ENCODE measurements around the gene CDH4.

The CDH4 gene

DNA sequence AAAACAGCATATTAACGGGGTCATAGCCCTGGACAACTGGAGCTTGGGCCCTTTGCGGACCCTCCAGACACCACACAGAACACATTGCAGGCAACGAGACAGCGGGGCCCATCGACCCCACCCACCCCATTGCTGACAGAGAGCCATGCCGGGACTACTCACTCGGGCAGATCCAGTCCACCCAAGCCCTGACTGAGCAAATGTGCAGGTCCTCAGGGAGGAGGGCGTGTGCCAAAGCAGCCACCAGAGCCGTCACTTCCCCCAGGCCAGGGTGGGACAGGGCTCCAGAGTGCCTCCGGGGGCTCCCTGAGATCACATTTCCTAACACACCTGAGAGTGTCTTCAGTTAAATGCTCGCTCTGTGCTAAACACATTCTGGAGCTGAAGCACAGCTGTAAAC, 114.9 kb downstream of the CDH4 start:
- Mint-ChIP-seq H3K36me3 (no peaks in the 10 kb centered on the region), H3K27me3 (no peaks in the 10 kb centered on the region), H3K4me1 (no peaks in the 10 kb centered on the region), H3K4me3 (no peak overlapping the region), H3K27ac (no peak overlapping the region), H3K9me3 (peaks cover 0 to 1% of the 10 kb centered on the region in 2 donors)
- DNase-seq (no peak), ATAC-seq (replicated peaks) (no peak)

DNA sequence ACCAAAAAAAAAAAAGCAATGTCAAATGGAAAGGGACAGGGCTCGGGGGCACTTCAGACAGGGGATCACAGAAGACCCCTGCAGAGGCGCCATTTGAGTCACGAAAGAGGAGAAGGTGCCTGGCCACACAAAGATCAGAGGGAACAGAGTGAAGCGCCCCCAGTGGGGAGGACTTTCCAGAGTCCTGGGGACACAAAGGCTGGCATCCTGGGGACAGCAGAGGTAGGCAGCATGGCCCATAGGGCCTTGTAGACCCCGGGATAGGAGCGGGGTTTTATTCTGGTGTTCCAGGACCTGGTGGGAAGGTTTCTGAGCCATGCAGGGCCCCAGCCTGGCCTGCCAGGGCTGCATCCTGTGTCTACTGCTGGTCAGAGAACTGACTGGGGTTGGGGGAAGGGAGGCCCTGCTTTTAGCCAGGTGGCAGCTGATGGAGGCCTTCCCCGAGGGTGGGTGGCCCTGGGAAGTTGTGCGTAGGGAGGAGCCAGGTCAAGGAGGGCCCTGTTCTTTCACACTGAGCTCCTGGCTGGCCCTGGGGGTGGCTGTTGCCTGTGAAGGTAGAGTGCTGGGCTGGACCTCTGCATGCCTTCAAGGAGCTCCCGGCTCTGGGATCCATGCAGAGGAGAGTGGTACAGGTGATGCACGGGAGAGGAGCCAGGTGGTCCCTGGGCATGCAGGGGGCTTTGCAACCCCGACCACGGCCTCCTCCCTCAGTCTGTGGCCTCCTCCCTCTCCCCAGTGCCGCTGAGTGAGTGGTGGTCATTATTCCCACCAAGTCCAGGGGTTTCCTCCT, 117.9 kb downstream of the CDH4 start:
- no peaks in the 10 kb centered on the region for H3K27me3 Mint-ChIP-seq
- H3K4me3 Mint-ChIP-seq = no peak overlapping the region
- no peak overlapping the region for H3K27ac Mint-ChIP-seq
- H3K4me1 Mint-ChIP-seq = no peaks in the 10 kb centered on the region
- no peaks in the 10 kb centered on the region for H3K36me3 Mint-ChIP-seq
- ATAC-seq (replicated peaks) = no peak
- peaks cover 3 to 4% of the 10 kb centered on the region in 2 donors for H3K9me3 Mint-ChIP-seq
- DNase-seq = no peak

DNA sequence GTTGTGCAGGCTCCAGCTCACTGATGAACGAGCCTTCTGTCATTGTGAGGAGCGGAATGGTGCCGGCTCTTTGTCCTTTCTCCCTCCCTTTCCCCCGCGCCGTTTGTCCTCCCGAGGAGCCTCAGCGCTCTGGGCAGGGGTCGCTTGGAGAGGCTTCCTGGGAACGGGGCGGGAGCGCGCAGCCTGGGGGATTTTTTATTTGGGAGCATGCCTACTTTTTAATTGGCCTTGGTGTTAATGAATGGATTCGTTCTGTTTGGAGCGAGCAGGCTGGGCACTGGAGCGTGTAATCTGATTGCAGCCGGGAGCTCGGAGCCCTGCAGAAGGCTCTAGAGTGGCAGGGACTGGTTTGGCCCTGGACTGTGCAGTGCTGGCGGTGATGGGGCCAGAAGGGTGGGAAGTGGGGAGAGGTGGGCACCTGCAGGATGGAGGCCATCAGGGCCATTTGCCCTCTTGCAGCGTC, 118.8 kb downstream of the CDH4 start:
- Mint-ChIP-seq H3K9me3 (peaks cover 3 to 4% of the 10 kb centered on the region in 2 donors), H3K36me3 (no peaks in the 10 kb centered on the region), H3K27ac (no peak overlapping the region)

DNA sequence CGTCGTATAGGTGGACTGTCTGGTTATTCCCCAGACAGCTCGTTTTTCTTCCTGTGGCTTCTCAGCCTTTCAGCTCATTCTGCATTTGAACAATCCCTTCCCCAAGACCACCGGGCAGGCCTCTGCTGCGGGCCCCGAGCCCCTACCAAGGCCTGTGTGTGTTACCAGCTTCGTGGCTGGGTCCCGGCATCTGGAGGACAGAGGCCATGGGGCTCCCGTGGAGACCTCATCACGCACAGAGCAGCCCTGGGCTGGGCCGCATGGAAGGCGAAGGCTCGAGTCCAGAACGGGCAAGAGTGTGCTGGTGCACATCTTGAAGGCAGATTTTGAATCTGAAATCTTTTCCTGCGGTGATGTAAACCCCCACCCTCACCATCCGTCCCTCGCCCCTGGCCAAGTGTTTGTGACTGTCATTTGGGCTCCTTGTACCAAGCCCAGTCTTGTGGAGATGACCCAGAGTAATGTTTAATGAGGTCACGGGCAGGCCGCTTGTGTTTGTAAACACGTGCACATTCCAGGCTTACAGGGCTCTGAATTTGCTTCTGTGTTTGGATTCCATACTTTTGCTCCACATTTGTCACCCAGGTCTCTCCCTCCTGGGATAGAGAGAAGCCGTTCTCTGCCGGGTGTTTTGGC, 119.6 kb downstream of the CDH4 start:
- H3K36me3 Mint-ChIP-seq = no peaks in the 10 kb centered on the region
- no peaks in the 10 kb centered on the region for H3K4me1 Mint-ChIP-seq
- H3K27ac Mint-ChIP-seq = no peak overlapping the region
- no peak for ATAC-seq (replicated peaks)
- peaks cover 1 to 4% of the 10 kb centered on the region in 2 donors for H3K9me3 Mint-ChIP-seq
- H3K27me3 Mint-ChIP-seq = no peaks in the 10 kb centered on the region
- no peak for DNase-seq
- no peak overlapping the region for H3K4me3 Mint-ChIP-seq

More for the DNA sequence above, 118.8 kb downstream of the CDH4 start:
- Mint-ChIP-seq H3K4me3 (no peak overlapping the region), H3K27me3 (no peaks in the 10 kb centered on the region), H3K4me1 (no peaks in the 10 kb centered on the region)
- DNase-seq (no peak), ATAC-seq (replicated peaks) (no peak)

DNA sequence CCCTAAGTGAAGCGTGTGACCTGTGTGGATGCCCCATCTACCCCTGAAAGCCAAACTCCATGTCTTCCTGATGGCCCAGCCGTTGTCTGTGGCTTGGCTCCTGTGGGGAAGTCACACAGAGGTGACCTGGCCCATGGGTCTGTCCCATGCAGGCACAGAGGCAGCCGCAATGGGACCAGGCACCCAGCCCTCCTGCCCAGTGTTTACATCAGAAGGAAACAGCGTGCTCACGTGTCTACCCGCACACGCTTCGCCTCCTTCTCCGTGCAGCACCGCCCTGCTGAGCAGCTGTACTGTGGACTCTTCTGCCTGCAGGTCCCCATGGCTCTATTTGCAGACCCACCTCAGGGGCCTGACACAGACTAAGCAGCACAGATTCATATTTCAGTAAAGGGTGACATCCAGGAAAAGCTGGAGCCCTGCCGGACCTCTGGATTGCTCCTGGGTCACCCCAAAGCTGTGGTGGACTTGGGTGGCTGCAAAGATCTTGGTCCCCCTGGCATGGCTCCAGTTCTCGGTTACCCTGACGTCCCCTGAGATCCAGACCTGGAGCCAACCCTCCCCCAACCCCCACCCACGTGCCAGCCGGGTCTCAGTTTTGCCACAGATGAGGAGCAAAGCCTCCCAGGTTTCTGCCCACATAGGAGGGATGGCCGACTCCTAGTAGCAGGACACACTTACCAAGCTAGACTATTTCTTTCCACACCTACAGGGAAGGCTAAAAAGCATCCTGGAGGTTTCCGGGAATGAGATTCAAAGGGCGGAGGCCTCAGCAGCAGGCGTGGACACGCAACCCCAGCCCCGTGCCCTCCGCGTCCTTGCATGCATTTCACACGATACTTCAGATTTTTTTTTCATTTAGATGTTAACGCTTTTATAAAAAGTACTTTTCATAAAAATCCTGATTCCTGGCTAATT, 120.3 kb downstream of the CDH4 start:
- no peaks in the 10 kb centered on the region for H3K27me3 Mint-ChIP-seq
- H3K27ac Mint-ChIP-seq = no peak overlapping the region
- H3K9me3 Mint-ChIP-seq = peaks cover 1 to 4% of the 10 kb centered on the region in 2 donors
- no peak overlapping the region for H3K4me3 Mint-ChIP-seq
- DNase-seq (no peak), ATAC-seq (replicated peaks) (no peak)
- no peaks in the 10 kb centered on the region for H3K4me1 Mint-ChIP-seq
- H3K36me3 Mint-ChIP-seq = no peaks in the 10 kb centered on the region

DNA sequence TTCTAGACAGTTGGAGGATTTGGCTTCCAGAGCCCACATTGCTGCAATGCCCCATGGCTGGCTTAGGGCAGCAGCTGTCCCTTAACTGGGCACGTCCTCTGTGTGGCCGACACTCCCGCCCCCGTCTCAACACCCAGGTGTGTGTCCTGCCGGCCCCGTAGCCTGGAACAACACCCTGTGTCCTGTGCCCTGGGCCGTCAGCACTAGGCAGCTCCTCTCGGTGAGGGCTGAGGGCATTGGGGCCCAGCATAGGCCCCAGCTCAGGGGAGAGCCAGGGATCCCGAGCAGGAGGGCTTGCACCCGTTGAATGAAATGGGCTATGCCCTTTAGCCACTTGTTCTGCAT, 121.0 kb downstream of the CDH4 start:
- DNase-seq (no peak), ATAC-seq (replicated peaks) (no peak)
- H3K36me3 Mint-ChIP-seq = no peaks in the 10 kb centered on the region
- H3K27me3 Mint-ChIP-seq = no peaks in the 10 kb centered on the region
- no peaks in the 10 kb centered on the region for H3K4me1 Mint-ChIP-seq
- H3K9me3 Mint-ChIP-seq = peaks cover 1 to 4% of the 10 kb centered on the region in 2 donors
- no peak overlapping the region for H3K27ac Mint-ChIP-seq
- no peak overlapping the region for H3K4me3 Mint-ChIP-seq

DNA sequence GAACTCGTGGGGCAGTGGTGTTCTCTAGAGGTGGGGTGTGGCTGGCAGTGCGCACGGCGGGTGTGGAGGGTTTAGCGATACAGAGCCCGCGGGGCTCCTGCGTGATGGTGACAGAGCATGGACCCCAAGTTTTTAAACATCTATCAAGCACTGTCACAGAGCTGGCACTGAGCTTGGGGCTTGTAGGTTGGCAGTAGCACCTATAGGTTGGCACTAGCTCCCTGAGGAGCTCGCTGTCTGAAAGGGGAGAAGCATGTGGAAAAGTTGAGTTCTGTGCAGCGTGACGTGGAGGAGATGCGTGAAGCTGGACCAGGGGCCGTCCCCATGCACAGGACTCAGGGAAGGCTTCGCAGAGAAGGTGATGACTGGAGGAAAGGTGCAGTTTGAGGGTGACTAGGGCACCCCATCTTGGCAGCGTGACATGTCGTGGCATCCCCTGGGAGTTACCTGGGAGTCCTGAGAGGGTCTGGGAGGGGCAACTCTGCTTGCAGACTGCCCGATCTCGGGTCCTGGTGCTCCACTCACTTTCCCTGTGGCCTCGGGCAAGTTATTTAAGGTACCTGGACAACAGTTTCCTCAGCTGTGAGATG, 122.0 kb downstream of the CDH4 start:
- Mint-ChIP-seq H3K4me3 (no peak overlapping the region), H3K36me3 (no peaks in the 10 kb centered on the region), H3K9me3 (peaks cover 1 to 4% of the 10 kb centered on the region in 2 donors), H3K27ac (no peak overlapping the region), H3K4me1 (no peaks in the 10 kb centered on the region), H3K27me3 (no peaks in the 10 kb centered on the region)
- DNase-seq (no peak), ATAC-seq (replicated peaks) (no peak)

DNA sequence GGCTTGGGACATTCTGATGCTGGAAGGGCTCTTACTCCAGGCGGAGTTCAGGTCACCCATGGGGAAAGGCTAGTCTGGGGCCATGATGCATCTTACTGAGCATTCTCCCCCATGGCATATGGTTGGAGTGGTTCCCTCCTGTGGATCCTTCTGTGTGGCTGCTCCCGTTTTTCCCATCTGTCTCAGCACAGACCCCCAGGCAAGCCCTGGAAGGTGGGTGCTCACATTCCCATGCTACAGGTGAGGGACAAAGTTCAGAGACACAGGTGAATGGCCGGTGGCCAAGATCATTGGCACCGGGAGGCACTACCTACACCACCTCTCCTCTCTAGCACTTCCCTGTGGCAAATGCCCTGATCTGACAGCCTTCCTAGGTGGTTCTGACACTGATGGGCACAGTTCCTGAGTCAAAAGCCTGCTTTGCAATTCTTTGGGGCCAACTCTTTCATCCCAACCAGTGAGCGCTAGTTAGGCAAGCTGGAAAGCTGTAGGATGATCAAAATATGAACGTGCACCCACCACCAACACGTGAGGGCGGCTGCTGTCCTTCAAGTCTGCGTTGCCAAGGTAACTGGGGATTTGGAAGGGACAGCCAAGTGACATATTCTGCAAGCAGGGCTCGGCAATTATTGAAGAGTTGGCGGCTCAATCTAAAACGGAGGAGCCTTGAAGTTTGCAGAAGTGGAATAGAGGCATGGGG, 124.6 kb downstream of the CDH4 start:
- no peaks in the 10 kb centered on the region for H3K27me3 Mint-ChIP-seq
- H3K9me3 Mint-ChIP-seq = peaks cover 1 to 4% of the 10 kb centered on the region in 2 donors
- no peaks in the 10 kb centered on the region for H3K36me3 Mint-ChIP-seq
- no peaks in the 10 kb centered on the region for H3K4me1 Mint-ChIP-seq
- ATAC-seq (replicated peaks) = no peak
- H3K4me3 Mint-ChIP-seq = no peak overlapping the region
- no peak for DNase-seq
- H3K27ac Mint-ChIP-seq = no peak overlapping the region

DNA sequence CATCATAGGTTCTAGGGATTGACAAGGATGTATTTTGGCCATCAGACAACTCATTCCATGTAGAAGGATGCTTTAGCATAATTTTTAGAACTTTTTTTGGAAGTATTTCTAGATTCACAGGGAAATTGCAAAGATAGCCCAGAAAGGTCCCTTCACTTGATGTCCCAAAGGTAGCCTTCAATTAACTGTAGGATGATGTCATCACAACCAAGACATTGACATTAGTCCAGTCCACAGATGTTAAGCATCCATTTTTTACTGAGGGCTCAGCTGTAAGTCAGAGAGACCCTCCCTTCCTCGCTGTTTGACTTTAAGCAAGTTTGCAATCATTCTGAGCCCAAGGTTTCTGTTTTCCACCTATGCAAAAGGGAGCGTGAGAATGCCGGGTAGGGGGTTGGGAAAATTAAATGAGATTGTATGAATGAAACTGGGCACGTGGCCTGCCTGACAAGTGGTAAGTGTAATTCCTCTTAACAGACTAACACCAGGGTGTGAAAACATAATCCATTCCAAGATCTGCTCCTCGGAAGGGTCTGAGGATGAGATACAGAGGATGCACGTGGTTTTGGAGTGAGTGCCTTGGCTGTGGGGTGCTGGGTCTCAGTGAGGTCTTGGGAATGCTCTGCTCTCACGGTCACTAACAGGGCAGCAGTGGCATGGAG, 126.8 kb downstream of the CDH4 start:
- Mint-ChIP-seq H3K27me3 (no peaks in the 10 kb centered on the region), H3K4me1 (no peaks in the 10 kb centered on the region), H3K27ac (no peak overlapping the region), H3K36me3 (no peaks in the 10 kb centered on the region), H3K4me3 (no peak overlapping the region), H3K9me3 (peaks cover 3 to 6% of the 10 kb centered on the region in 2 donors)
- DNase-seq (no peak), ATAC-seq (replicated peaks) (no peak)

DNA sequence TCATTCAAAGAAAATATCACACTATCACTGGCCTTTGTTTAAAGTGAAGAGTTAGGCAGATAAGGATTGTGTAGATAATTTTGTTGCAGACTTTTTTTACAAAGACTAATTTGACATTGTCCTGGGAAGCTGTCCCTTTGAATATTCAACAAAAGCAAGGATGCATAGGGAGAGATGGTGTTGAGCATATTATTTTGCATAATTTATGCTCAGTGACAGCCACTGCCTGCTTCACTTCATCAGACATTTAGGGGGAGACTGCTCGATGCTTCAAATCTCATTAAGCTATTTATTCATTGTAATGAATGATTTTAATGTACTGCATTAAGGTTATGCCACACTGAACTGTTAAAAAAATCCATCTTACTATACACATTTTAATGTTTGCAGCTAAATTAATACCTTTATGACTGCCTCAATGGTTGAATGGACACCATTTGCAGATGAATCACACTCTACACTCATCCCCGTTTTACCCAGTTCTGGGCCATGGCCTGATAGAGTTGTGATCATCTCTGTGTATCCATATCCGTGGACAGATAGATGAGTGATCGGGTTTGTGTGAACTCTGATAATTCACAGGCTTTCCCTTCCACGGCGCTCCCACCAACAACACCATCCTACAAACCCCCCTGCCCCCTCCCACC, 128.0 kb downstream of the CDH4 start:
- H3K27me3 Mint-ChIP-seq = no peaks in the 10 kb centered on the region
- H3K9me3 Mint-ChIP-seq = peaks cover 3 to 4% of the 10 kb centered on the region in 2 donors
- H3K27ac Mint-ChIP-seq = no peak overlapping the region
- no peak for DNase-seq
- H3K4me3 Mint-ChIP-seq = no peak overlapping the region
- H3K4me1 Mint-ChIP-seq = no peaks in the 10 kb centered on the region
- no peak for ATAC-seq (replicated peaks)
- H3K36me3 Mint-ChIP-seq = no peaks in the 10 kb centered on the region

DNA sequence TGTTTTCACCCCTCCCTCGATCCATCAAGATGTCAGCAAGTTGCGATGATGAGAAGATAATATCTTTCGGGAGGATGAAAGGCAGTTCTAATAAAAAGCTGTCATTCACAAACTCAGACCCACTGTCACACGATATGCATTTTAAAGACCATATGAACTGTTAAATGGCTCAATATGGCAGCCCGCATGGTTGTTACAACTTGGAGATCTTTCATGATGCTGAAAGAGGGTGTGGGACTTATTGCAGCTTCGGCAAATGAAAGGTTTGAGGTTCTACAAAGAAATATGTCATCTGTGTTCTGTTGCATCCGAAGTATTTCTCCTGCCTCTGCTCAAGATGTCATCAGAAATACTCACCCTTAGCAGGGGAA, 128.5 kb downstream of the CDH4 start:
- peaks cover 6% of the 10 kb centered on the region in 2 donors for H3K9me3 Mint-ChIP-seq
- H3K27me3 Mint-ChIP-seq = peaks cover 0 to 3% of the 10 kb centered on the region in 2 donors
- no peak overlapping the region for H3K27ac Mint-ChIP-seq
- no peaks in the 10 kb centered on the region for H3K4me1 Mint-ChIP-seq
- ATAC-seq (replicated peaks) (no peak), DNase-seq (no peak)
- H3K36me3 Mint-ChIP-seq = no peaks in the 10 kb centered on the region
- no peak overlapping the region for H3K4me3 Mint-ChIP-seq

DNA sequence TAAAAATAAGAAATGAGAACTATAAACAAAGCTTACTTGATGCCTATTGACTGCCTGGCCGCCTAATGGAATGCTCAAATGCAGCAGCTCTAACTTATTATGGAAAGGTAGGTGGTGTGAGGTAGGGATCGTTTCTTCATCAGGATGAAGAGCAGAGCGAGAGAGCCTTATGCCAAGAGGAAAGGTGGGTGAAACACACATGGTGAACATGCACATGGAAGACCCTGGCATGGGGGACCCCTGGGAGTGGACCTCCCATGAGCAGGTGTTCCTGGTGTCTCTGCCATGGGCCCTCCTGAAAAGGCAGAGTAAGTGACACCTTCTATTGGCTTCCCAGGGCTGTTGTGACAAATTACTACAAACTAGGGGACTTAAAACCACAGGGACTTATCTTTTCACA, 130.1 kb downstream of the CDH4 start:
- H3K27ac Mint-ChIP-seq = no peak overlapping the region
- peaks cover 3 to 6% of the 10 kb centered on the region in 2 donors for H3K27me3 Mint-ChIP-seq
- no peak for ATAC-seq (replicated peaks)
- no peak overlapping the region for H3K4me3 Mint-ChIP-seq
- no peak for DNase-seq
- no peaks in the 10 kb centered on the region for H3K4me1 Mint-ChIP-seq
- H3K36me3 Mint-ChIP-seq = no peaks in the 10 kb centered on the region
- H3K9me3 Mint-ChIP-seq = peaks cover 7 to 9% of the 10 kb centered on the region in 2 donors

DNA sequence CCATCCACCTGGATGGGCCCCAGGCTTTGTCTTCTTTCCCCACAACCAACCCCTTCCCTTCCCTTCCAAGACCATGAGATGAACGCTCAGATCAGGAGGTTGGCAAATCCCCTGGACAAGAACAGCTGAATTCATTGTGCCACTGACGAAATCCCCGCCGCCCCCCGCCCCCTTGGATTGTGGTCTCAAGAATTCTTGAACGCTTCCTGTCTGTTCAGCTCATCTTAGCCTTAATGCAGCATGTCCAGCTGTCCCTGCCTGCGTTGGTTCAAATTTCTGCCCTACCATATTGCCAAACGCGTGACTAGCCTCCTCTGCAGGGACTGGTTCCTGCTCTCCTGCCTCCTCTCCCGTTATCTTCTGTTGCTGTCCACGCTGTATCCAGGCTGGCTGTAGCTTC, 133.2 kb downstream of the CDH4 start:
- H3K36me3 Mint-ChIP-seq = no peaks in the 10 kb centered on the region
- no peaks in the 10 kb centered on the region for H3K4me1 Mint-ChIP-seq
- no peak overlapping the region for H3K4me3 Mint-ChIP-seq
- H3K9me3 Mint-ChIP-seq = peaks cover 14 to 19% of the 10 kb centered on the region in 2 donors
- no peak overlapping the region for H3K27ac Mint-ChIP-seq
- ATAC-seq (replicated peaks) (no peak), DNase-seq (no peak)
- H3K27me3 Mint-ChIP-seq = peaks cover 7 to 9% of the 10 kb centered on the region in 2 donors
